ENCODE measurements around the gene MRPL39. TPM values are rescaled to one million over a fixed set of nuclear protein-coding genes. Genes with fewer than 3 reads are reported as not detected.

The MRPL39 gene
- total and polyA plus RNA-seq, 2 donors (not counting 1 experiment from before 2014, with no cell fraction given), result 10.1 to 19.7 TPM

DNA sequence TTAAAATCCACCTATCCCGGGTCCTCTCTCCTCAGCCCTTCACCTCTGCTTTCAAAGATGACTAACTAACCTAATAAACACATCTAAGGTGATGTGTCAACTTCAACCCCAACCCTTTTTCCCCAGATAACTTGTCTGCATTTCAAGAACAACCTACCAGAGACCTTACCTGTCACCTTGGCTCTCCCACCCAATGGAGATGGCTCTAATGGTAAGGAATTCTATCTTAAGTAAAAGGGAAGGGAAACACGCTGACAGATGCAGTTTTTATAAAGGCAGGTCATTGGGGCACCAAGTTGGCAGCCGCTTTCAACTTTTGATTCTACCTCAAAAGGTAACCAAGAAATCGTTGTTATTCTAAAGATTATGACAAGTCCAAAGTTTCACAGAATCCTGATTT is 37.6 kb downstream of the MRPL39 start:
- Mint-ChIP-seq H3K27me3 (no peaks in the 10 kb centered on the region), H3K4me3 (peak overlapping the region; percentile 64), H3K4me1 (peaks cover 84% of the 10 kb centered on the region), H3K9me3 (ENCODE audit: insufficient read depth) (no peaks in the 10 kb centered on the region), H3K27ac (peak overlapping the region; percentile 67)
- Histone ChIP-seq H3K4me1 (ENCODE audit: control insufficient read depth in 2 of 2, insufficient read depth in 2 of 2, low read length in 2 of 2) (peaks cover 50 to 57% of the 10 kb centered on the region in 2 donors), H3K4me3 (ENCODE audit: control extremely low read depth in 1 of 5, extremely low read depth in 1 of 5, insufficient read depth in 1 of 5, low read depth in 2 of 5, low read length in 4 of 5) (no peak overlapping the region), H3K27me3 (replicated peaks in 1 of 4; ENCODE audit: control extremely low read depth in 1 of 4, control insufficient read depth in 3 of 4, insufficient read depth in 4 of 4, low read length in 3 of 4) (no peaks in the 10 kb centered on the region), H4K20me1 (ENCODE audit: control insufficient read depth, insufficient read depth, low read length, poor library complexity, severe bottlenecking) (no peaks in the 10 kb centered on the region), H2AFZ (ENCODE audit: insufficient read depth, low read depth, low read length, poor library complexity, severe bottlenecking) (peak overlapping the region; percentile 5), H3K9ac (ENCODE audit: low read length) (peak overlapping the region; percentile 31), H3K36me3 (replicated peaks in 1 of 2; ENCODE audit: control extremely low read depth in 1 of 2, control insufficient read depth in 1 of 2, extremely low read depth in 1 of 2, insufficient read depth in 2 of 2, low read length in 1 of 2) (peaks cover 0 to 3% of the 10 kb centered on the region in 2 experiments), H3K27ac (ENCODE audit: low read length in 2 of 2) (peak overlapping the region in 1 of 2 donors; percentile 65), H3K9me3 (ENCODE audit: control extremely low read depth in 1 of 3, control insufficient read depth in 2 of 3, insufficient read depth in 1 of 3, low read length in 2 of 3) (no peaks in the 10 kb centered on the region), H3K79me2 (ENCODE audit: control insufficient read depth, insufficient read depth, low read length) (peaks cover 5% of the 10 kb centered on the region), H3K4me2 (replicated peaks; ENCODE audit: low read depth, low read length, poor library complexity, severe bottlenecking) (peak overlapping the region; percentile 46)
- DNase-seq (no peak), ATAC-seq (ENCODE audit: low read depth) (no peak)
- TF ChIP-seq EZH2 (IDR thresholded peaks at IDR 0.05; ENCODE audit: borderline replicate concordance, insufficient read depth, low read depth, low read length, poor library complexity, severe bottlenecking), result no peak
- TF ChIP-seq, protein P1, sequence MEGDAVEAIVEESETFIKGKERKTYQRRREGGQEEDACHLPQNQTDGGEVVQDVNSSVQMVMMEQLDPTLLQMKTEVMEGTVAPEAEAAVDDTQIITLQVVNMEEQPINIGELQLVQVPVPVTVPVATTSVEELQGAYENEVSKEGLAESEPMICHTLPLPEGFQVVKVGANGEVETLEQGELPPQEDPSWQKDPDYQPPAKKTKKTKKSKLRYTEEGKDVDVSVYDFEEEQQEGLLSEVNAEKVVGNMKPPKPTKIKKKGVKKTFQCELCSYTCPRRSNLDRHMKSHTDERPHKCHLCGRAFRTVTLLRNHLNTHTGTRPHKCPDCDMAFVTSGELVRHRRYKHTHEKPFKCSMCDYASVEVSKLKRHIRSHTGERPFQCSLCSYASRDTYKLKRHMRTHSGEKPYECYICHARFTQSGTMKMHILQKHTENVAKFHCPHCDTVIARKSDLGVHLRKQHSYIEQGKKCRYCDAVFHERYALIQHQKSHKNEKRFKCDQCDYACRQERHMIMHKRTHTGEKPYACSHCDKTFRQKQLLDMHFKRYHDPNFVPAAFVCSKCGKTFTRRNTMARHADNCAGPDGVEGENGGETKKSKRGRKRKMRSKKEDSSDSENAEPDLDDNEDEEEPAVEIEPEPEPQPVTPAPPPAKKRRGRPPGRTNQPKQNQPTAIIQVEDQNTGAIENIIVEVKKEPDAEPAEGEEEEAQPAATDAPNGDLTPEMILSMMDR (IDR thresholded peaks at IDR 0.05), result no peak
- intact Hi-C loops (cut with micrococcal nuclease), result loop anchor here (2.0 to 10.0 kb wide), 3 partner anchors 13 to 395 kb away; no protein-coding TSS in a partner anchor
- ChIA-PET CTCF (no interaction called here), POLR2A (no interaction called here)
- WGBS (ENCODE audit: insufficient coverage), result 65% methylated on average over 2 of the region's 4 CpGs

DNA sequence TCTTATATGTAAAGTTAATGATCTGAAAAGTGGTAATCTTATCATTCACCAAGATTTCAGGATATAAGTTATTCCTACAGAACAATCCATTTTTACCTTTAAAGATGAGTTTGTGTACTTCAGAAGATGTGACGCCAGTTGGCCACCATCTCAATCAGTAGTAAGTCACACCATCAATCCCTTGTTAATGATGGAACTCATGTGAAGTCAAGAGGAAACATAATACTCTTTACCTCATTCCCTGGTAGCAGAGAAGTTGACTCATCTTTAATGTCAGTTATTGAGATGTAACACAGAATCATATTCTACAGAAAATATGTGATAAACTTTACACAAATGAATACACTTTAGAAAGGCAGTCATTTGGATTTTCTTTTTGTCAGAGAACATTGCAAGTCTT is 38.2 kb downstream of the MRPL39 start:
- DNase-seq, result no peak
- no peaks in the 10 kb centered on the region for H4K20me1 ChIP-seq (ENCODE audit: control insufficient read depth, insufficient read depth, low read length, poor library complexity, severe bottlenecking)
- H3K36me3 ChIP-seq (replicated peaks in 1 of 2; ENCODE audit: control extremely low read depth in 1 of 2, control insufficient read depth in 1 of 2, extremely low read depth in 1 of 2, insufficient read depth in 2 of 2, low read length in 1 of 2), result peaks cover 0 to 3% of the 10 kb centered on the region in 2 experiments
- ChIA-PET POLR2A (no interaction called here), CTCF (interaction anchor here (1.2 to 1.7 kb wide), 2 partner anchors 8 to 145 kb away, joined by 3 to 5 read pairs; no protein-coding TSS in a partner anchor)
- intact Hi-C loops (cut with micrococcal nuclease), result loop anchor here (2.0 to 10.0 kb wide), 3 partner anchors 14 to 394 kb away; no protein-coding TSS in a partner anchor
- peaks cover 10% of the 10 kb centered on the region for H3K79me2 ChIP-seq (ENCODE audit: control insufficient read depth, insufficient read depth, low read length)
- WGBS (ENCODE audit: insufficient coverage), result no CpG with 5 or more reads among the region's 1 CpG
- no peak overlapping the region for H2AFZ ChIP-seq (ENCODE audit: insufficient read depth, low read depth, low read length, poor library complexity, severe bottlenecking)
- ATAC-seq (ENCODE audit: low read depth), result no peak
- H3K4me1 ChIP-seq (ENCODE audit: control insufficient read depth in 2 of 2, insufficient read depth in 2 of 2, low read length in 2 of 2), result peaks cover 50 to 58% of the 10 kb centered on the region in 2 donors
- H3K4me1 Mint-ChIP-seq, result peaks cover 85% of the 10 kb centered on the region
- peak overlapping the region; percentile 67 for H3K27ac Mint-ChIP-seq
- H3K27me3 ChIP-seq (replicated peaks in 1 of 4; ENCODE audit: control extremely low read depth in 1 of 4, control insufficient read depth in 3 of 4, insufficient read depth in 4 of 4, low read length in 3 of 4), result no peaks in the 10 kb centered on the region
- H3K9me3 ChIP-seq (ENCODE audit: control extremely low read depth in 1 of 3, control insufficient read depth in 2 of 3, insufficient read depth in 1 of 3, low read length in 2 of 3), result no peaks in the 10 kb centered on the region
- no peak for TF ChIP-seq EZH2 (IDR thresholded peaks at IDR 0.05; ENCODE audit: borderline replicate concordance, insufficient read depth, low read depth, low read length, poor library complexity, severe bottlenecking)
- TF ChIP-seq, protein P1 (IDR thresholded peaks at IDR 0.05), result no peak
- H3K4me3 Mint-ChIP-seq, result no peak overlapping the region
- peak overlapping the region in 1 of 2 donors; percentile 65 for H3K27ac ChIP-seq (ENCODE audit: low read length in 2 of 2)
- no peaks in the 10 kb centered on the region for H3K9me3 Mint-ChIP-seq (ENCODE audit: insufficient read depth)
- H3K4me3 ChIP-seq (ENCODE audit: control extremely low read depth in 1 of 5, extremely low read depth in 1 of 5, insufficient read depth in 1 of 5, low read depth in 2 of 5, low read length in 4 of 5), result no peak overlapping the region
- H3K27me3 Mint-ChIP-seq, result no peaks in the 10 kb centered on the region
- no peak overlapping the region for H3K9ac ChIP-seq (ENCODE audit: low read length)
- no peak overlapping the region for H3K4me2 ChIP-seq (replicated peaks; ENCODE audit: low read depth, low read length, poor library complexity, severe bottlenecking)

Data from B cell (primary cell).